ENCODE measurements around the gene JOSD1. TPM values are rescaled to one million over a fixed set of nuclear protein-coding genes. Genes with fewer than 3 reads are reported as not detected.

The JOSD1 gene
- total and polyA plus RNA-seq, 9 of the 15 experiments (the other 6 are each of a cell fraction or from before 2014, with no cell fraction given) = 8.9 to 39.1 (median 30.4) TPM

GRCh38 chr22:38700789-38701628, at the start of gene JOSD1 (continued):
- TF ChIP-seq ZNF347 (CRISPR knock-in tag; IDR thresholded peaks at IDR 0.05; ENCODE audit: low read depth) (no peak), ARID4B (CRISPR knock-in tag; IDR thresholded peaks at IDR 0.05) (peak; percentile 37; the same call in 1 of the 2 replicates), NCOA6 (IDR thresholded peaks at IDR 0.05) (no peak), MEIS2 (IDR thresholded peaks at IDR 0.05; ENCODE audit: partially characterized antibody) (peak; percentile 2), NR0B1 (IDR thresholded peaks at IDR 0.05; ENCODE audit: partially characterized antibody) (no peak), BRD4 (IDR thresholded peaks at IDR 0.05) (no peak), ZNF512 (tag; IDR thresholded peaks at IDR 0.05) (no peak), ZNF175 (CRISPR knock-in tag; IDR thresholded peaks at IDR 0.05; ENCODE audit: low read depth) (0 out of 2 replicates have a peak, but pooled peaks have one; percentile 64)

Measured in K562 (cell line).